SU-DHL-6 (cell line): ENCODE measurements around the gene PDK3.

Source experiments
- H2AFZ ChIP-seq: fragments of 200-600 bp; sonication (generic); 2 replicates; pipeline ENCODE4 v1.6.1; 2014; ENCODE audit warnings: low read depth, mild to moderate bottlenecking, moderate library complexity, mixed read lengths, antibody characterized with exemption, low read length; ENCODE audit not compliant: severe bottlenecking
- H3F3A ChIP-seq: fragments of 200-600 bp; shearing (Covaris generic); 2 replicates; pipeline ENCODE4 v1.6.0; 2016; ENCODE audit warnings: antibody characterized with exemption, mild to moderate bottlenecking; ENCODE audit not compliant: insufficient read depth
- H3K27ac ChIP-seq: fragments of 200-600 bp; sonication (generic); 2 replicates; pipeline ENCODE4 v1.5.1; 2016; ENCODE audit warnings: low read depth, mild to moderate bottlenecking, low read length, moderate library complexity, mixed read lengths
- H3K27me3 ChIP-seq: fragments of 200-600 bp; sonication (generic), shearing (Covaris generic); 2 replicates; pipeline ENCODE4 v1.6.0; 2014; ENCODE audit warnings: mild to moderate bottlenecking, low read length
- H3K36me3 ChIP-seq: fragments of 200-600 bp; sonication (generic); 2 replicates; pipeline ENCODE4 v1.6.1; 2014; ENCODE audit warnings: mild to moderate bottlenecking, low read length, mixed read lengths
- H3K4me2 ChIP-seq: fragments of 300-600, 200-600 bp; shearing (Covaris generic), sonication (generic); 2 replicates; pipeline ENCODE4 v1.6.0; 2014; ENCODE audit warnings: low read length, low read depth, mild to moderate bottlenecking; ENCODE audit not compliant: poor library complexity, severe bottlenecking
- H3K4me3 ChIP-seq: fragments of 200-600 bp; sonication (generic); 2 replicates; pipeline ENCODE4 v1.5.1; 2014; ENCODE audit warnings: antibody characterized with exemption, low read length, mild to moderate bottlenecking, mixed read lengths; ENCODE audit not compliant: insufficient read depth, poor library complexity, severe bottlenecking
- H3K79me2 ChIP-seq: fragments of 200-600 bp; sonication (generic); 2 replicates; pipeline ENCODE4 v1.6.1; 2014; ENCODE audit warnings: mild to moderate bottlenecking, low read length, moderate library complexity; ENCODE audit not compliant: insufficient read depth
- H3K9ac ChIP-seq: fragments of 200-600 bp; sonication (generic); 2 replicates; pipeline ENCODE4 v1.7.0; 2014; ENCODE audit warnings: mild to moderate bottlenecking, low read length
- H3K9me2 ChIP-seq: fragments of 200-600 bp; sonication (generic); replicated peaks from 2 replicates; pipeline ENCODE4 v1.6.1; 2014; ENCODE audit warnings: low read length; ENCODE audit not compliant: insufficient read depth
- H3K9me3 ChIP-seq: fragments of 200-600 bp; sonication (generic); 2 replicates; pipeline ENCODE4 v1.6.1; 2014; ENCODE audit warnings: low read length, mixed read lengths; ENCODE audit not compliant: insufficient read depth
- H4K20me1 ChIP-seq: fragments of 200-600 bp; sonication (generic); 2 replicates; pipeline ENCODE4 v1.6.1; 2014; ENCODE audit warnings: low read depth, mild to moderate bottlenecking, antibody characterized with exemption, low read length, moderate library complexity, mixed read lengths
- EZH2phosphoT487 ChIP-seq: fragments of 200-600 bp; sonication (generic), shearing (Covaris generic); conservative IDR thresholded peaks from 2 replicates; pipeline ENCODE4 v1.6.1; 2018; ENCODE audit warnings: mild to moderate bottlenecking, antibody characterized with exemption, low read length, moderate library complexity, mixed read lengths
- TF ChIP-seq, protein P1 (sequence below): fragments of 200-600 bp; sonication (generic); IDR thresholded peaks from one replicate; pipeline ENCODE4 v1.5.1; 2017; ENCODE audit warnings: antibody characterized with exemption, mild to moderate bottlenecking, low read length, moderate library complexity; ENCODE audit not compliant: insufficient read depth, poor library complexity, severe bottlenecking

Gene PDK3

DNA sequence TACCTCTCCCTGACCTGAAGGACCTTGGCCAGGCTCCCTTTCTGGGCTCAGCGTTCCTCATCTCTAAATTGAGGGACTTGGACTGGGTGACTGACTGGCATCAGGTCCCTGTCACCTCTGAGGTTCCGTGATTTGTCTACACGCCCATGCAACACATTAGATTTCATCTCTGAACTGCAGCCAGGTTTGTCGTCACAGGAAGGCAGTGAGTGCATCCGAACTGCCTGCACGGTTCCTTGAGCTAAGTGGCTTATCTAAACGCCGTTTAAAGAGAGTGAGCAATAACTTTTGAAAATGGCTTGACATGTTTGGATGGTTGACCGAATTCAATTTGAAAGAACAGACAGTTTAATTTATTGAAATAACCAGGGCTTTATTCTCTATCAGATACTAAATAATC, 112.0 kb downstream of the PDK3 start:
- no peaks in the 10 kb centered on the region for H4K20me1 ChIP-seq
- no peak for TF ChIP-seq EZH2phosphoT487
- TF ChIP-seq, protein P1, sequence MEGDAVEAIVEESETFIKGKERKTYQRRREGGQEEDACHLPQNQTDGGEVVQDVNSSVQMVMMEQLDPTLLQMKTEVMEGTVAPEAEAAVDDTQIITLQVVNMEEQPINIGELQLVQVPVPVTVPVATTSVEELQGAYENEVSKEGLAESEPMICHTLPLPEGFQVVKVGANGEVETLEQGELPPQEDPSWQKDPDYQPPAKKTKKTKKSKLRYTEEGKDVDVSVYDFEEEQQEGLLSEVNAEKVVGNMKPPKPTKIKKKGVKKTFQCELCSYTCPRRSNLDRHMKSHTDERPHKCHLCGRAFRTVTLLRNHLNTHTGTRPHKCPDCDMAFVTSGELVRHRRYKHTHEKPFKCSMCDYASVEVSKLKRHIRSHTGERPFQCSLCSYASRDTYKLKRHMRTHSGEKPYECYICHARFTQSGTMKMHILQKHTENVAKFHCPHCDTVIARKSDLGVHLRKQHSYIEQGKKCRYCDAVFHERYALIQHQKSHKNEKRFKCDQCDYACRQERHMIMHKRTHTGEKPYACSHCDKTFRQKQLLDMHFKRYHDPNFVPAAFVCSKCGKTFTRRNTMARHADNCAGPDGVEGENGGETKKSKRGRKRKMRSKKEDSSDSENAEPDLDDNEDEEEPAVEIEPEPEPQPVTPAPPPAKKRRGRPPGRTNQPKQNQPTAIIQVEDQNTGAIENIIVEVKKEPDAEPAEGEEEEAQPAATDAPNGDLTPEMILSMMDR = no peak
- H3K27me3 ChIP-seq = no peaks in the 10 kb centered on the region
- H3F3A ChIP-seq = no peaks in the 10 kb centered on the region
- H3K9ac ChIP-seq = no peak overlapping the region
- no peaks in the 10 kb centered on the region for H3K9me2 ChIP-seq
- no peak overlapping the region for H3K27ac ChIP-seq
- no peaks in the 10 kb centered on the region for H3K9me3 ChIP-seq
- no peak overlapping the region for H3K4me3 ChIP-seq
- H3K79me2 ChIP-seq = no peaks in the 10 kb centered on the region
- H3K36me3 ChIP-seq = no peaks in the 10 kb centered on the region
- no peak overlapping the region for H3K4me2 ChIP-seq
- H2AFZ ChIP-seq = no peak overlapping the region
